Upper lobe of right lung (tissue), 1 donor: ENCODE measurements around the gene SPAG6. TPM values are rescaled to one million over a fixed set of nuclear protein-coding genes. Genes with fewer than 3 reads are reported as not detected.

Experiments used
- ATAC-seq: fragments of 200-7000 bp; cut with Tn5 transposase; one replicate; pipeline ENCODE4 v1.9.1; 2020; ENCODE audit warnings: mild to moderate bottlenecking, moderate library complexity
- DNase-seq: peaks from one replicate; pipeline ENCODE4 v3.0.0-alpha.2; 2020
- H3K27ac ChIP-seq: fragments of 200-600 bp; one replicate; pipeline ENCODE4 v1.8.0; 2022
- H3K27me3 ChIP-seq: fragments of 200-600 bp; one replicate; pipeline ENCODE4 v1.8.0; 2022; ENCODE audit warnings: mild to moderate bottlenecking
- H3K36me3 ChIP-seq: fragments of 200-600 bp; one replicate; pipeline ENCODE4 v1.8.0; 2022
- H3K4me1 ChIP-seq: fragments of 200-600 bp; one replicate; pipeline ENCODE4 v1.8.0; 2022
- H3K4me3 ChIP-seq: fragments of 200-600 bp; one replicate; pipeline ENCODE4 v1.8.0; 2022; ENCODE audit warnings: mild to moderate bottlenecking
- H3K9me3 ChIP-seq: fragments of 200-600 bp; one replicate; pipeline ENCODE4 v1.8.0; 2022
- CTCF ChIP-seq: fragments of 200-600 bp; IDR thresholded peaks from one replicate; pipeline ENCODE4 v1.8.0; 2022; ENCODE audit warnings: antibody characterized with exemption
- intact Hi-C: fragments of 100-400 bp; cut with DNase I; formaldehyde crosslinking; loops from one replicate; pipeline ENCODE4 v1.11.0; 2022
- total RNA-seq: library from RNA; stranded (reverse); fragmentation: NEBNext Ultra II Directional; extraction: Animal tissue kit (Norgen Biotek cat#: 25700); gene quantifications from one replicate; pipeline ENCODE4 v1.2.1, GENCODE V29; 2021
- donor health status: DM: no; HTN: yes; CAD: no; lungs with severe emphysema.

SPAG6 gene
- total RNA-seq, 1 donor from 2014 or later: not detected

DNA sequence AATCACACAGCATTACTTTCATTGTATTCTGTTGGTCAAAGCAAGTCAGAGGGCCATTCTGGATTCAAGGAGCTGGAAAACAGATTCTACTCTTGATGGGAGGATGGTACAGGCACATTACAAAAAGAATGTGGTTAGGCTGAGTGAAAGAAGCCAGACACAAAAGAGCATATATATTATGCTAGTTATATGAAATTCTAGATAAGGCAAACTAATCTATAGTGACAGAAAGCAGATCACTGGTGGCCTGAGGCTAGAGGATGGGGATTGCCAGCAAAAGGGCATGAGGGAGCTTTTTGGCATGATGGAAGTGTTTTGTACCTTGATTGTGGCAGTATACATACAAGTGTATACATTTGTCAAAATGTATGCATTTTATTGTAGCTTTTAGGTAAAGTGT lies 96.8 kb downstream of the SPAG6 start:
- no peaks in the 10 kb centered on the region for H3K27me3 ChIP-seq
- H3K4me3 ChIP-seq: no peak overlapping the region
- intact Hi-C loops: no loop called here
- no peak overlapping the region for H3K27ac ChIP-seq
- H3K9me3 ChIP-seq: no peaks in the 10 kb centered on the region
- peaks cover 11% of the 10 kb centered on the region for H3K4me1 ChIP-seq
- ATAC-seq: no peak
- TF ChIP-seq CTCF: no peak
- H3K36me3 ChIP-seq: no peaks in the 10 kb centered on the region
- DNase-seq: no peak

GRCh38 chr10:22442468-22442867 lies 97.2 kb downstream of the SPAG6 start:
- Histone ChIP-seq H3K27me3 (no peaks in the 10 kb centered on the region), H3K4me1 (peaks cover 11% of the 10 kb centered on the region), H3K4me3 (no peak overlapping the region), H3K27ac (no peak overlapping the region), H3K9me3 (no peaks in the 10 kb centered on the region), H3K36me3 (no peaks in the 10 kb centered on the region)
- no peak for TF ChIP-seq CTCF
- ATAC-seq (no peak), DNase-seq (no peak)
- intact Hi-C loops: no loop called here

GRCh38 chr10:22443175-22443901 lies 98.0 kb downstream of the SPAG6 start:
- Histone ChIP-seq H3K27me3 (no peaks in the 10 kb centered on the region), H3K36me3 (no peaks in the 10 kb centered on the region), H3K4me3 (no peak overlapping the region), H3K4me1 (peaks cover 7% of the 10 kb centered on the region), H3K27ac (no peak overlapping the region), H3K9me3 (no peaks in the 10 kb centered on the region)
- DNase-seq (no peak), ATAC-seq (no peak)
- intact Hi-C loops: no loop called here
- no peak for TF ChIP-seq CTCF

GRCh38 chr10:22444219-22444788 lies 99.0 kb downstream of the SPAG6 start:
- no peaks in the 10 kb centered on the region for H3K27me3 ChIP-seq
- no peaks in the 10 kb centered on the region for H3K4me1 ChIP-seq
- H3K9me3 ChIP-seq: no peaks in the 10 kb centered on the region
- H3K36me3 ChIP-seq: no peaks in the 10 kb centered on the region
- intact Hi-C loops: no loop called here
- ATAC-seq (no peak), DNase-seq (no peak)
- no peak for TF ChIP-seq CTCF
- no peak overlapping the region for H3K27ac ChIP-seq
- no peak overlapping the region for H3K4me3 ChIP-seq

GRCh38 chr10:22445495-22445894 lies 100.2 kb downstream of the SPAG6 start:
- intact Hi-C loops: no loop called here
- no peak for TF ChIP-seq CTCF
- no peak for ATAC-seq
- Histone ChIP-seq H3K9me3 (no peaks in the 10 kb centered on the region), H3K36me3 (no peaks in the 10 kb centered on the region), H3K4me1 (no peaks in the 10 kb centered on the region), H3K27me3 (no peaks in the 10 kb centered on the region), H3K27ac (no peak overlapping the region), H3K4me3 (no peak overlapping the region)
- no peak for DNase-seq
